Medulla oblongata (tissue), 1 donor: ENCODE measurements around the gene DUXB.

Experiments used
- DNase-seq: peaks from one replicate; pipeline ENCODE4 v3.0.0-alpha.2; 2015; ENCODE audit errors: extremely low spot score

Gene DUXB, protein sequence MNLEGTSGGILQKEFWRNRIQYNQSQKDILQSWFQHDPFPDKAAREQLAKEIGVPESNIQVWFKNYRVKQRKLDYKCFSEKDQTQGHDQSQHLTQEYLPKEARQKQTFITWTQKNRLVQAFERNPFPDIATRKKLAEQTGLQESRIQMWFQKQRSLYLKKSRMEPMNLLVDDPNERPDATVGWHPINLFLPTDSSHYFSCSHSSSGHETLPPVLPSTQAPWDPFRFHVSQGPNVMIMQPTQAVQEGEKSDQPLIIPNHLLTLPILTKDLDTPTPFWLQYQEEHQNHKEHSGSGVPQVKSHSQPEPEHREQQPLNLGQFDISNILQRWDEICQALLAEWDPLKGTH

DNA sequence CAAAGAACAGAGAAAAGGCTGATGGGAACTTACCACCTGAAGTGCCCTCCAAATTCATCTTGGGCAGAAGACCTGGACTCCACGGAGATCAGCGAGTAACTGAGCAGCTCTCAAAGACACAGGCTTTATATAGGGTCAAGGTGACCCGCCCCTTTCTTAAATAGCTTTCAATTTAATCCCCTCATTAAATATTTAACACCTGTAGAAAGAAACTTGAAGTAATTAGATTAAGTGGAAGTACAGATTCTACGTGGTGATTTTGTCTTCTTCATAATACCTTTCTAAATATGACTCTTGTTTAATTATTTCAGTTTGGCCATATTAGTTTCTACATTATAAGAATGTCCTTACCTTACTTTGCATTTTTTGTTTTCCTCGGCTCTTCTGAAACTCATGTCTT lies at the start of gene DUXB:
DUXB (minus strand) TSS at position 101 of the 400 bp plus-strand sequence; CDS start at position 58, 43 bp downstream.
- no peak for DNase-seq

DNA sequence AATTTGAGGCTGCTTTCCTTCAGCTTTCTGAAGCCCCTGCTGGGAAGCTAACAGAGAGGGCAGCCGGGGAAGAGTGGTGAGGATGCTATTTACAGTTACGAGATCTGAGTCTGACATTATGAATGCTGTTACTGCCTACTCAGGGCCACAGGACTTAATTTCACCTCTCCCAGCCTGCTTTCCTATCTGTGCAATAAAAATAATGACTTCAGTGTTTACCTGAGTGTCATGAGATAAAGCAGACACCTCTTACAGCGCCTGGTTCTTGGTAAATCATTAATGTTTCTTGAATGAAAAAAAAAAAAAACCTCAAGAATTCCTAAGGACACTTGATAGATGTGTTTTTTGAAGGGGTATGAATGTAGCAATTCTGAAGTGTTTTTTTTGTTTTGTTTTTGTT lies 49.3 kb upstream of the DUXB start:
- DNase-seq, result no peak

DNA sequence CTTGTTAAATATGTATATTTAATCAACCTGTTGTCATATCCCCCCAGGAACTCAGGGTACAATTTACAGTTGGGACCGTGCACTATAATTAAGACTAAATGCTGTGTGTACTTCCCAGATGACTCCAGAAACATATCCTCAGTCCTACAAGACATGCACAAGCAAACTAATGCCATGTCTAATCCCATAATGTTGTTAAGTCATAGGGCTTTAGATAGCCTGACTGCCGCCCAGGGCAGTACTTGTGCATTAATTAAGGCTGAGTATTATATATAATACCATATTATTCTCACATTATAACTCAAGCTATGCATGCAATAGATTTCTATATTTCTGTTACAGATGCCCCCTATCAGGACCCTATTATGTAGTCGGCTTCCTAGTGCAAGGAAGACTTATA lies 45.1 kb upstream of the DUXB start:
- DNase-seq, result no peak

DNA sequence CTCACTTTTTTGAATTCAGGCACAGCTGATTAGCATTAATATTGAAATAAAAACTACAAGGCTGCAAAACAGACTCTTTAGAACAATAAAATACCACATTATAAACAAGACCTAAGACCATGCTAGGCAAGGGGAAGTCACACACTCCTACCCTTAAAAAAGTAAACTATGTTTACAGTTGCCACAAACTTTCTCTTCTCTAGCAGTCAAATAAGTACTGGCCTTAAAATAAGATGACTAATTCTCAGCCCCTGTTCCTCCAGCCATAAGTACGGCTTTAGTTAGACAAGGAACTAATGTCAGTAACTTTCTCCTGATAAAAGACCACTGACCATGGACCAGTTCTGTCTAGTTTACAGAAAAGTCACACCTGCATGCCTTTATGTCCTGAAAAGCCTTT lies 44.6 kb upstream of the DUXB start:
- DNase-seq, result no peak

DNA sequence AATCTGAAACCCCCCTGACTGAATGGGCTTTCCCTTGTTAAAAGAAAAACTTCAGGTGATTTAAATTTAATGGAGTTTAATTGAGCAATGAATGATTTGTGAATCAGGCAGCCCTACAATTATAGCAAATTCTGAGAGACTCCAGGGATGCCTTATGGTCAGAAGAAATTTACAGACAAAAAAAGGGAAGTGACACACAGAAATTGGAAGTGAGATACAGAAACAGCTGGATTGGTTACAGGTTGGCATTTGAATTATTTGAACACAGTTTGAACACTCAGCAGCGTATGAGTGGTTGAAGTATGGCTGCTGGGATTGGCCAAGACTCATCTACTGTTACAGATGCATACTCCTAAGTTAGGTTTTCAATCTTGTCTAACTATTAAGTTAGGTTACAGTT lies 44.0 kb upstream of the DUXB start:
- DNase-seq, result no peak

DNA sequence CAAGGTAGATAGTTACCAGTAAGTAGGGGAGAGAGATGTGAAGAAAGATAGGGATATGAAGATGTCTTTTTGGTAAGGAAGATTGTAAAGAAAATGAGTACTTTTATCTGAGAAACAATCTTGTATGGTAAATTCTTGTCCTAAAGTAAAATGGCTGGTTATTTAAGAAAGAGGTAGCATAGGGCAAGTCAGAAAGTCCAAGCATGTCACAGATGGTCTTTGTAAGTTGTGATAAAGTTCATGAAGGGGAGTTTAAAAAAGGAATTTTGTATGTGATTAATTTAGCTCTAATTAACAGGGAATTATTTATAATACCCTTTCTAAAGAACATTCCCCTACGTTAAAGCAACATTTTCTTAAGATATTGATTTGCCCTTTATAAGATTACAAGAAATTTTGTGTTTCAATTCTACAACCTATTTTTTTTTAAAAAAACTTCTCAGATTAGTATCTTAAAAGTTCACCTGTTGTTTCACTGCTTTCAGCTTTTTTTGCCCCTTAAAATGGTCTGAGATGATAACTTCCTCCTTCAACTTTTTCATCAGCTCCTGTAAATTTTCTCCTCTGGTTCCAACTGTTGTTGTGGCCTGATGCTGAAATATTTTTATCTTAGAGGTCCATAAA lies 41.3 kb upstream of the DUXB start:
- no peak for DNase-seq

DNA sequence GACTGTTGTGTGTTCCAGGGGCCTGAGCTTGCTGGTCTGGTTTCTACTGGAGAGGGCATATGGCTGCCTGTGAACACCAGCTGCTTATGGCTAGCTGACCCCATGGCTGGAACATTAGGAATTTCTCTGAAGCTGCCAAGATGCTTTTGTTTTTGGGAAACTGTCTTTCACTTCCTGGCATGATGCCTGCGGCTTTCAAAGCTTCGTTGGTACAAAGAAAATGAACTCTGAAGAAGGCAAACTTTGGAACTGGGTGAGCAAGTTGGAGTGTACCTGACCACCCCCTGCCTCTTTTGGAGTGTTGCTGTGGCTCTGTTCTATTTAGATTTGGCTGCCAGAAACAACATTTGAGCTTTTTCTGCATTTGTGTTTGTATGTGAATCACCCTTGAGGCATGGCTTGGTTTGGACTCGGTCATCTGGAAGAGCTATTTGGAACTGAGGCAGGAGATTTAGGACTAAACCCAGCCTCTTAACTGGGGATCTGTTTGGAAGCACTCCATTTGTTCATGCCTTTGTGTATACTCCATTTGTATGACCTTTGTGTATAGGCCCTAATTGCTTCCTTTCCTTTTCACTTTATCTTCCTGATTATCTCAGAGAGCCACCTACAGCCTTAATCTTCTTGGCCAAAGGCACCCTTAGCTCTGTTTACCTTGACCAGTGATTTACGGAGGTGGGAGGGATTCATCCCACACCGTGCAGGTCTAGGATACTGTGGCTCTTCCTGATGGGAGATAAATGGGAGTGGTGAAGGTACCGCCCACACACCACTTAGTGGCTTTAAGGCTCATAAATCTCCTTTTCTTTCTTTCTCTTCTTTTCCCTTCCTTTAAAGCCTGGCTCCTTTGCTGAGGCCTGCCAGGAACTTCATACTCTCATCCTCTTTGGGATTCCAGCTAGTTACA lies 32.3 kb upstream of the DUXB start:
- DNase-seq, result peak; percentile 58

DNA sequence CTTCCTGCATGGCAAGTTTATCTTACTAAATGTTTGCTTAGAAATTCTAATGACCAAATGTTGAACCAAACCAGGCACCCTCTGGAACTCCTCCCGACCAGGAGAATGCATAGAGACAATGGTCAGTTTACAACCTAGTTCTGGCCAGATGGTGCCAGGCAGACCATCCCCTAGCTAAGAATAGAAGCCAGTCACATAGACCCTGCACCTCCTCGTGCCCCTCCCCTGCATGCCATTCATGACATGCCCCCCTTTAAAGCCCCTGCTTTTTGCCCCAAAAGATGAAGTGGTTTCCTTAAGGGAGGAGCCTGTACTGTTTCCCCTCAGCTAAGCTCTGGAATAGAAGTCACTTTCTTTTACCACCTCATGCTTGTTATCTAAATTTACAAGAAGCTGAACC lies 31.6 kb upstream of the DUXB start:
- DNase-seq, result no peak

DNA sequence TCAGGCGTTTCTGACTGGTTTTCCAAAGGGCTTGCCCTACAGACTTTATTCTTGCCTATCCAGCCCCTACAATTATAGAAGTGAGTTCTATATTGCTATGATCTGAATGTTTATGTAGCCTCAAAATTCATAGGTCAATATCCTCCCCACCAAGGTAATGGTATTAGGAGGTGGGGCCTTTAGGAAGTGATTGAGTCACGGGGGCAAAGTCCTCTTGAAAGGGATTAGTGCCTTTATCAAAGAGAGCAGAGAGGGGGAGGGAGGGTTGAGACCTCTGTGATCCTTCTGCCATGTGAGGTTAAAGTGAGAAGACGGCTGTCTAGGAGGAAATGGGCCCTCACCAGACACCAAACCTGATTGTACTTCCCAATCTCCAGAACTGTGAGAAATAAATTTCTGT lies 26.0 kb upstream of the DUXB start:
- DNase-seq, result no peak

DNA sequence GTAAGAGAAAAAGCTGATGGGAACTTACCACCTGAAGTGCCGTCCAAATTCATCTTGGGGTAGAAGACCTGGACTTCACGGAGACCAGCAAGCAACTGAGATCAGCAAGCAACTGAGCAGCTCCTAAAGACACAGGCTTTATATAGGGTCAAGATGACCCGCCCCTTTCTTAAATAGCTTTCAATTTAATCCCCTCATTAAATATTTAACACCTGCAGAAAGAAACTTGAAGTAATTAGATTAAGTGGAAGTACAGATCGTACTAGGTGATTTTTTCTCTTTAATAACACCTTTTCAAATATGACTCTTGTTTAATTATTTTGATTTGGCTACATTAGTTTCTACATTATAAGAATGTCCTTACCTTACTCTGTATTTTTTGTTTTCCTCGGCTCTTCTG lies 25.1 kb upstream of the DUXB start, which contains the start of gene CPHXL:
CPHXL (minus strand) TSS at position 101 of the 400 bp plus-strand sequence; CDS start at position 53, 48 bp downstream.
- DNase-seq, result no peak

DNA sequence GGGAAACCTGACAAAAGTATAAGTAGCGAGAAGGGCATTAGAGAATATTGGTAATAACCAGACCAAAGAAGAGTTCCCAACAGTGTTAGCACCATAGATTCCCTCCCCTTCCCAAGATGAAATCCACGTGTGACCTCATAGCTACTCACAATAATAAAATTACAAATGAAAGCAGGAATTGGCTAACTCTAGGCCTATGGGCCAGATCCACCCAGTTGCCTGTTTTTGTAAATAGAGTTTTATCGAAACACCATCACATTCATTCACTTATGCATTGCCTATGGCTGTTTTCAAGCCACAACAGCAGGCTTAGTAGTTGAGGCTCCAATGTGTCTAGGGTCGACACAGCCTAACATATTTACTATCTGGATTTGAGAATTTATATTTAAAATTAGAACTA lies 17.2 kb upstream of the DUXB start:
- DNase-seq, result no peak

DNA sequence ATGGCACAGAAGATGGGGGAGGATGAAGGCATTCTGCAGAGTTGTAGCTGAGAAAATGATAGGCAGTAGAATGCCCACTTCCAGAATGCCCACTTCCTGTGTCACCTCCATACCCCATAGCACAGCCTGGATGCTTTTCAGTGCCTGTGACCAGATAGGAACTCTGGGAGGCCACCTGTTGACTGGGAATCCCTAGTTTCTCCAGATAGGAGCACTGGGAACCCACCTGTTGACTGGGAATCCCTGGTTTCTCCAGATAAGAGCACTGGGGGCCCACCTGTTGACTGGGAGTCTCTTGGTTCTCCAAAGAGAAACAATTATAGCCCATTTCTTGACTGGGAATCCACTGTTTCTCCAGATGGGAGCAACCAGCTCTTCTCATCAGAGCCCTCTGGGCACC lies 13.4 kb upstream of the DUXB start:
- DNase-seq, result no peak

DNA sequence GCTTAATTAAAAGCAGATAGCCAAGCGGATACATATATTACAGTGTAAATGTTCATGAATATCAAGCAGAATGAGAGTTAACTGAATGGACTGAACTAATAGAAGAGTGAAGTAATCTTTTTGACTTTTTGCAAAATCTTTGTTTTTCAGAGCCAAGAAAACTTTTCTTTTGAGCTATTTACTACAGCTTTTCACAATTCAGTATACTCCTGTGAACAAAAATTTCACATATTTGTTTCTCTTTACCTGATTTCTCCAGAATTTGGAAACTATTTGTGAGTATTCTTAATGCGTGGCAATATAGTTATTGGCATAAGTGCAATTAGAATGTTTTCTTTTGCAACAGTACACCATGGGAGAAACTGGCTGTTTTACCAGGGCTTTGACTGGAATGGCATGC lies 9.1 kb upstream of the DUXB start:
- no peak for DNase-seq

DNA sequence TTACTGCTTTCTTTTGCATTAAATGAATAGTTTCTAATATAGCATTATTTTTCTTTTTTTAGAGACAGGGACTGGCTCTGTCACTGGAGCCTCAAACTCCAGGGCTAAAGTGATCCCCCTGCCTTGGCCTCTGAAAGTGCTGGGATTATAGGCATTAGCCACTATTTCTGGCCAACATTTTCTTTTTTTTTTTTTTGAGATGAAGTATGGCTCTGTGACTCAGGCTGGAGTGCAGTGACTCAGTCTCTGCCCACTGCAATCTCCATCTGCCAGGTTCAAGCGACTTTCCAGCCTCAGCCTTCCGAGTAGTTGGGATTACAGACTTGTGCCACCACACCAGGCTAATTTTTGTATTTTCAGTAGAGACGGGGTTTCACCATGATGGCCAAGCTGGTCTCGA lies 2.0 kb upstream of the DUXB start:
- DNase-seq, result no peak

DNA sequence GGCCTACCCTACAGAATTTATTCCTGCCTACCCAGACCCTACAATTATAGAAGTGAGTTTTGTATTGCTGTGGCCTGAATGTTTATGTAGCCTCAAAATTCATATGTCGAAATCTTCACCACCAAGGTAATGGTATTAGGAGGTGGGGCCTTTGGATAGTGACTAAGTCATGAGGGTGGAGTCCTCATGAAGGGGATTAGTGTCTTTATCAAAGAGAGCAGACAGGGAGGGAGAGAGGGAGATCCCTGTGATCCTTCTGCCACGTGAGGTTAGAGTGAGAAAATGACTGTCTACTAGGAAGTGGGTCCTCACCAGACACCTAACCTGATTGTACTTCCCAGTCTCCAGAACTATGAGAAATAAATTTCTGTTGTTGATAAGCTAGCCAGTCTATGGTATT lies 981 bp upstream of the DUXB start:
- DNase-seq, result no peak

DNA sequence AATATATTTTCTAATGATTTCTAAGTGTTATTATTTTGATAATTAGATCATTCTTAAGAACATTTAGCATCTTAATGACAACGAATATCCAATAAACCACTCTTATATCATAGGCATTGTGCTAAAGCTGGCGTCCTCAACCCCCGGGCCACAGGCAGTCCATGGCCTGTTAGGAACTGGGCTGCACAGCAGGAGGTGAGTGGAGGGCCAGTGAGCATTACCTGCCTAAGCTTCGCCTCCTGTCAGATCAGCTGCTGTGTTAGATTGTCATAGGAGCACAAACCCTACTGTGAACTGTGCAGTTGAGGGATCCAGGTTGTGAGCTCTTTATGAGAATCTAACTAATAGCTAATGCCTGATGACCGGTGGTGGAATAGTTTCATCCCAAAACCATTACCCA lies 3.7 kb downstream of the DUXB start:
- DNase-seq, result no peak

DNA sequence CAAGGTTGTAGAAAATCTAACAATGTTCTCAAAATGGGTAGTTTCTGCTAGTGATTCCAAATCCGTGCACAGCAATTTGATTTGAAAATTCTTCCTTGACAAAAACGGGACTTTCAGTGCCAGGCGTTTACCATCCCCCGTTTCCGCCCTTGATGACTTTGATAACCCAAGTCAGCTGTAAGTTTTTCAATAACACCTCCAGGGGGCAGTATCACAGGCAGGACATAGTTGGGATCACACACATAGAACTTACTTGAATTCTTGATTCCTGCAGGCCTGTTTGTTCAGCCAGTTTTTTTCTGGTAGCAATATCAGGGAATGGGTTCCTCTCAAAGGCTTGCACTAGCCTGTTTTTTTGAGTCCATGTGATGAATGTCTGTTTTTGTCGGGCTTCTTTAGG lies 5.6 kb downstream of the DUXB start:
- no peak for DNase-seq

DNA sequence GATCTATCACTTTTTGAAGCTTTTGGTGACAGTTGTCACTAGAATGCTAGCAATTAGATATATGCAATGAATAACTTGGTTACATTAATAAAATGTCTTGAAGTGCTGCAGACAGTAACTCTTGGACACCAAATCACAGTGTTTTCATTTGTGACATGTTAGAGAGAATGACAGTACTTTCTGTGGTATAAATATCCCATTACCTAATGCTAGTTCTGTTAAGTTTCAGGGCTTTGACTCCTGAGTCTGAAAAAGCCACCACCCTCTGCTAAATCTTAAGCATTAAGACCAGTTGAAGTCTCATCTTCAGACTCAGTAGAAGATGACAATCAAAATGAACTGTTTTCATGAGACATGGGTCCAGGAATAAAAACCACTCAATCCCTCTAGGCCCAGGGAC lies 13.9 kb downstream of the DUXB start:
- DNase-seq, result no peak

DNA sequence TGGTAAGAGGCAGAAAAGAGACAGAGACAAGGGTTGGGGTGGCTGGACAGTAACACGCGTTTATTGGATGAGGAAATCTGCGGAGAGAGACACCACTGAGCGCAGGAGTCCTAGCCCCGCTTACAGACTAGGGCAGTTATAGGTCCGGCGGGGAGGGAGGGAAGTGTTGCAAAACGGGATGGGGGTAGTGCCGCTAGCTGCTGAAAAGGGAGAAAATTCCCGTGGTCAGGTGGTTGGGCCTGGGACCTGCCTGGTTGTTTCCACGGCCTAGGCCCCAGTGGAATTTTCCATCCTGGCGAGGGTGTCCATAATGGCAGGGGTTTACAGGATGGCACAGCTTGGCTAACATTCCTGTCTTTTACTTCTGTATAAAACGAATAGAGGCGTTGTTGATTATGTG lies 19.0 kb downstream of the DUXB start:
- no peak for DNase-seq

DNA sequence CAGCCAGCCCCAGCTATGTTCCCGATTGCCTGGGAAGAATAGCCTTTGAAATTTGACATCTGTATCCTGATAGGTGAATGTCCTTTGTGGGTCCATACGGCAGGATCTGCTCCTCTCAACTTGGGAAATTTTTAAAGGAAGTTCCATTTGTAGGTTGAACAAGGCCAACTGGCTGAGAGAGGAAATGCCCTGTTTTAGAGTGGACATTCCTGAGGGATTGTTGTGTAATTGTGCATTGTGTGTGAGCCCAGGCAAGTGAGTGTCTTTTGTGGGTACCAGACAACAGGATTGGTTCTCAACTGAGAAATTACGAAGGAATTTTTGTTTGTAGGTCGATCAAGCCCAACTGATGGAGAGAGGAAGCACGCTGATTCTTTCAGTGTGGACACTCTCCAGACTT lies 21.9 kb downstream of the DUXB start:
- no peak for DNase-seq

DNA sequence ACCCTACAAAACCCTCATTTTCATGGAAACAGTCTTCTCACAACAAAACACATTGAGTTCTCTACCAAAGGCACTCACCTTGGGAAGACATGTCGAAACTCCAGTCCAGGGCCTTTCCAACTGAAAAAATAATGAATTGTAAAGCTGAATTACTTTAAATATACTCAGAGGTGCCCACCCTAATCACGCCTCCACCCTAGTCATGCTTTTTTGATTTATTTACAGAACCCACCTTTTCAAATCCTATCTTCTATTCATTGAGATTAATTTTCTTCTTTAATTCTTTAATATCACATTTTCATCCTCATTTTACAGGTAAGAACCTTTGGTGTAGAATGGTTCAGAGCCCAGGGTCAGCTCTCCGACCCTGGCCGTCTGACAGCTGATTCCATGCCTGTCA lies 24.4 kb downstream of the DUXB start, which contains the start of gene CPHXL2:
CPHXL2 (minus strand) TSS at position 101 of the 400 bp plus-strand sequence; CDS start at position 91, 10 bp downstream.
- DNase-seq, result no peak

DNA sequence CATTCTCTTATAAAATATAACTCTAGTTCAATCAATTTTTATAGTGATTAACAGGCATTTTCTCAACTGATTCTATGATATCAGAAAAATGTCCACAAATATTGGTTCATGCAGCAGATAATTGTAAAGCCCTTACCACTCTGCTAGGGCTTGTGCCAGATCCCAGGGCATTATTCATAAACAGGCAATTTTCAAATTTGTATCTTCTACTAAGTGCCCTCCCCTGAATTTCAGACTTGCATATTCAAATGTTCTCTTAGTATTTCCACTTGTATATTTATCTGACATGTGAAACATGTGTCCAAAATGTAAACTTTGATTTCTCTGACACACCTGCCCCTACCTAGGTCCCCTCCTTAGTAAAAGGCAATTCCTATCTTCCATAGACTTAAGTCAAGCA lies 33.8 kb downstream of the DUXB start:
- no peak for DNase-seq
